A549 treated with Hydrocortisone at 1 μM for 4 hours (cell line): ENCODE measurements around the gene SEC11A. TPM values are rescaled to one million over a fixed set of nuclear protein-coding genes. Genes with fewer than 3 reads are reported as not detected.

Experiments used
- total RNA-seq: library from RNA; stranded (reverse); fragments of 200-300 nt; extraction: Qiagen RNA extraction; gene quantifications from 5 replicates; pipeline ENCODE4 v1.2.3, GENCODE V29; 2022

The SEC11A gene
- 309 to 441 TPM (median 329 TPM) in 5 replicates for total RNA-seq

DNA sequence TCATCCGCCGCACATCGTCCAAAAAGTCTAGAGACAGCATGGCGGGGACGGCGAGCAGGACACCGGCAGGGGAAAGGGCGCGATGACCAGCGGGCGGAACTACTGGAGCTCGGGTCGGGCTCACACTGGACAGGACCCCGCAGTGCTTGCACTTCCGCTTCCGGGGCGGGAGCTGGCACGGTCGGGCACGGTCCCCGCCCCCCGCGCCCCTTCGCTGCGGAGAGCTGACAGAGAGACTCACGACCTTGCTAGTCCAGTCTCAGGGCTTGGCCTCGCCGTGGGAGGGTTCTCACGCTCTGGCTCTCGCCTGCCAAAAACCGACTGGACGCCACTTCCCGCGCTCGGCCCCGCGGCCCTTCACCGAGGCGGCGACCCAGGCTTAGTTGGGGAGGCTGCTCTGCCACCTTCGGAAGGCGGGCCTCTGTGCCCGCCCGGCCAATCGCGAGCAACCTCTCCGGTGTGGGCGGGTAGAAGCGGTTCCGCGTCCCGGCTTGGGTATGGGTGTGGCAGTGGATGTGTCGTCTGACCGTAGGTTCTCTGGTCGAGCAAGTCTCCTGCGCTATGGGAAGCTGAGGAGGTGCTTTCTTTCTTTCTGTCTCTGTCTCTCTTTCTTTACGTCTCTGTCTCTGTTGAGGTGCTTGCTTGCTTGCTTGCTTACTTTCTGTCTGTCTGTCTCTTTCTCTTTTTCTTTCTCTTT is at the start of gene SEC11A:
TSS of gene SEC11A (minus strand) at position 104 of the 697 bp plus-strand sequence. CDS start at position 40, 64 bp downstream.

GRCh38 chr15:84748274-84749110 is 32.6 kb upstream of the SEC11A start, which contains the start of gene ZNF592:
ZNF592 (plus strand) TSS chr15:84748592; CDS start chr15:84782676, 34,084 bp downstream.

DNA sequence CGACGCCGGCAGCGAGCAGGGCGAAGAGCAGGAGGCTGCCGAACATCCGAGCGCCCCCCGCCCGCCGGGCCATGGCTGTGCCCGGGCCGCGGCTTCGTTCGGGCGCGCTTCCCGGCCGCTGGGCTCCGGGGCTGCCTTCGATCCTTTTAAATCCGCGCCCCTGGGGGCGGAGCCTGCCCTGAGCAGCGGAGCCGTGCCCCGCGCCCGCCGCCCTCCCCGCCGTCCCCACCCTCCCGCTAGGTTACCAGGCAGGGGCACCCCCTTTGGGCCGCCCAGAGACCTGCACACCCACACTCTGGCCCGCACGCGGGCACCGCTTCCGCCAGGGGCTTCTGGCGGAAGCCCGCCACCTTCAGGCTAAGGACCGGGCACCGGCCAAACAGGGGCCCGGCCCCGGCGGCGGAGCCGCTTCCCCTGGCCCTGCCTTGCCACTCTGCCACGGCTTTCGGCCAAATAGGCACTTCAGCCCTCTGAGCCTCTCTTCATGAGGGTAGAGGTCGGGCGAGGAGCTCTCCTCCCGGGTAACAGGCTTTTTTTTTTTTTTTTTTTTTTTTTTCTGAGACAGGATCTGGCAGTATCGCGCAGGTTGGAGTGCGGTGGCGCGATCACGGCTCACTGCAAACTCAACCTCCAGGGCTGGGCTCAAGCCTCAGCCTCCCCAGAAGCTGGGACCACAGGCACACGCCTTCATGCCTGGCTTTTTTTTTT is 57.7 kb downstream of the SEC11A start, which contains the start of gene NMB:
TSS of gene NMB (minus strand) at position 120 of the 708 bp plus-strand sequence. CDS start at position 73, 47 bp downstream.

DNA sequence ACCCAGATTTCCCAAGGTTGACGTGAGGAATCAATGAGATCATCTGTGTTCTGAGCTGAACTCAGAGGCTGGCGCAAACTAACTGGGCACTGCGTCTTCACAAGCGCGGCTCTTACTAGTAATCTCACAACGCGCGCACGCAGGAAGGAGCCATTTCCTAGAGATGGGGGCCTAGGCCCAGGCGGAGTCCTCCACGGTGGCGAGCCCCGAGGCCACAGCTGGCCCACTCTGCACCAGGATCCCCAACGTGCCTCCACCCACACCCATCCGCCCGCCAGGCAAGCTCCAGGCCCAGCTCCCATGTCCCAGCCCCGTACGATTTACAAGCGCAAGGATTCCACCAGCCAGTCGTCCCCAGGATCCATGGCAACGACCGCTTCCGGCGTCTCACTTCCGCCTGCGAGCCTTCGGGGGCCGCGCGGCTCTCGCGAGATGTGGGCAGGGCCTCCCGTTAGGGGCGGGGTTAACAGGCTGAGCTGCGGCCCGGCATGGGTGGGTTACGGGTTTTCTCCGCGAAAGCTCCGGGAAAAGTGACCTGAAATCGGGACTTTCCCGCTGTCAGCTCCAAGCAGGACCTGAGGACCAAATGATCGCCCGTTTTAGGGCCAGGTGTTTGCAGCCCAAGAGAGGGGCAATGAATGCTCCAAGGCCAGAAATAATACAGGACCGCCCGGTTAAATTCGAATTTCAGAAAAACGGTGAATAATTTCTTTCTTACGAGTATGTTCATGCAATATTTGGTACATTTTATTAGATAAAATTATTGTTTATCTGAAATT is 61.8 kb downstream of the SEC11A start, which contains the start of gene WDR73:
TSS of gene WDR73 (minus strand) at position 374 of the 779 bp plus-strand sequence. CDS start at position 365, 9 bp downstream.

Other genes starting within 250 kb of the SEC11A start
- gene ZSCAN2, start 115.1 kb downstream of the SEC11A start, total RNA-seq: 11.9 to 14.6 TPM (median 13.1 TPM) in 5 replicates
- gene WDR73, start 61.9 kb downstream of the SEC11A start, total RNA-seq: 34.6 to 48.6 TPM (median 36.2 TPM) in 5 replicates
- gene NMB, start 57.9 kb downstream of the SEC11A start, total RNA-seq: 11.4 to 25.0 TPM (median 22.7 TPM) in 5 replicates
- gene ZNF592, start 32.5 kb upstream of the SEC11A start, total RNA-seq: 18.6 to 21.0 TPM (median 20.7 TPM) in 5 replicates
- gene ALPK3, start 101.2 kb upstream of the SEC11A start, total RNA-seq: 0.08 to 0.10 TPM (median 0.09 TPM) in 5 replicates
- 0.03 to 0.06 TPM in 2 of 5 replicates, not detected in the others for gene SLC28A1, start 168.5 kb upstream of the SEC11A start, total RNA-seq